Stimulated activated effector memory CD8-positive, alpha-beta T cell treated with anti-CD3 and anti-CD28 coated beads, Interleukin-12 subunit alpha, Interleukin-12 subunit beta, amount 100 ng/mL, for 72 hours (primary cell): ENCODE results near the gene PPWD1.

Experiments used
- ATAC-seq: fragments of 150-1000 bp; cut with Tn5 transposase; 2 replicates; pipeline ENCODE4 v1.10.0; 2021
- DNase-seq, 2 donors: peaks; one replicate each; pipeline ENCODE4 v3.0.0; 2021 to 2022; ENCODE audit warnings: low spot score in 2 of 2
- H3K27ac Mint-ChIP-seq: one replicate; pipeline ENCODE4 v1.8.0; 2022; ENCODE audit warnings: mild to moderate bottlenecking, mixed read lengths
- H3K36me3 Mint-ChIP-seq: one replicate; pipeline ENCODE4 v1.8.0; 2022; ENCODE audit warnings: mild to moderate bottlenecking, mixed read lengths
- H3K4me1 Mint-ChIP-seq: one replicate; pipeline ENCODE4 v1.8.0; 2022; ENCODE audit warnings: mixed read lengths
- H3K4me3 Mint-ChIP-seq: one replicate; pipeline ENCODE4 v1.8.0; 2022; ENCODE audit warnings: mild to moderate bottlenecking, mixed read lengths
- H3K9me3 Mint-ChIP-seq: one replicate; pipeline ENCODE4 v1.8.0; 2022; ENCODE audit warnings: mixed read lengths

Gene PPWD1

DNA sequence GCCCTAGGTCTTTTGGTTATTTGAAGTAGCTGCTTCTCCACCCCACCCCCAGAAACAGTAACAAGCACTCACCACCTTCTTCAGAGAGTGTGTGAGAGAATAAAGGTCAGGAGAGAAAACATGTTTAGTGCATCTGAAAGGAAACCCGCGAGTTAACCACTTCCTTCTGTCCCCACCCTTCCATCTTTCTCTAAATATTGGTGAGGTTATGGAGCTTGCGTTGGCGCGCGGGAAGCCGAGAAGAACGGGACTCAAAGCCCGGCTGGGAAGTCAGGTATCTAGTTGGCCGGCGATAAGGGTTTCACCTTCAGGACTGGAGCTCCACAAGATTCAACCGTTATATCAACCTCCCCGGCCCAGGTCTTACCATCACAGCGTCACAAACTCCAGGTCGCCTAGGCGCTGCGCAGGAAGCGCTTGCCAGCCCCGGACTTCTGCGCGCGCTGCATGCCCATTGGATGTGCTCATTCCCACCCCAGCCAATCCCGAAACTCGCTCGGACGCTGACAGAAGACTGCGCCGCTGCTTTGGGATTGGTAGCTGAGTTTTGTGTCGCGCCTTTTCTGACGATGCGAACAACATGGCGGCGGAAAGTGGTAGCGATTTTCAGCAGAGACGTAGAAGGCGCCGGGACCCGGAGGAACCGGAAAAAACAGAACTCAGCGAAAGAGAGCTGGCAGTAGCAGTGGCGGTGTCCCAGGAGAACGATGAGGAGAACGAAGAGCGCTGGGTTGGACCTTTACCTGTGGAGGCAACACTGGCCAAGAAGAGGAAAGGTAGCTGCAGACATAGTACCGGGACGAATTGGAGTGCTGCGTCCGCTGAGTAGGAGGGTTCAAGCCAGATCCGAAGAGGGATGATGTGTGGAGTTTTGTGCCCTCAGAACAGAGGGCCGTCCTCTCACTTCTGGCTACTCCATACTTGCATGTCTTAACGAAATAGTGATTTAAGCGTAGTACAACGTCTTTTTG, at the start of gene PPWD1, which contains the start of gene CENPK:
Gene PPWD1 (plus strand): TSS at position 566 of the 971 bp plus-strand sequence. CDS start 15 bp downstream, at position 581.
Gene CENPK (minus strand): TSS at position 438 of the 971 bp plus-strand sequence. CDS start 8,261 bp downstream, outside the sequence.
- H3K4me3 Mint-ChIP-seq = peak within 1 kb of the TSS; percentile 91
- peaks cover 66% of the 10 kb centered on the region for H3K36me3 Mint-ChIP-seq
- ATAC-seq (peak; percentile 100), DNase-seq (peak; percentile 81 to 95)
- H3K27ac Mint-ChIP-seq = peak within 1 kb of the TSS; percentile 97
- no peaks in the 10 kb centered on the region for H3K9me3 Mint-ChIP-seq
- H3K4me1 Mint-ChIP-seq = peaks cover 29% of the 10 kb centered on the region

DNA sequence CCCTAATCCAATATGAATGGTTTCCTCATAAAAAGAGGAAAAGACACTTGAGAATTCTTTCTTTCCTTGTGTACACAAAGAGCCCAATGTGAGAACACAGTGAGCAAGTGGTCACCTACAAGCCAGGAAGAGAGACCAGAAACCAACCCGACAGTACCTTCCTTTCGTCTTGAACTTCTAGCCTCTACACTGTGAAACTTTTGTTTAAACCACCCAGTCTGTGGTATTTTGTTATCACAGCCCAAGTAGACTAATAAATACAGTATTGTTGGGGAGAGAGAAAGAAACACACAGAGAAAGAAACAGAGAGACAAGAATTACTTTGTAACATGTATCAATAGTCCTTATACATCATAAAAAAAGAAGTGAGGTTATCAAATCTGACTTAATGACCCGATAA, 37.4 kb upstream of the PPWD1 start:
- DNase-seq (no peak), ATAC-seq (no peak)
- Mint-ChIP-seq H3K36me3 (peaks cover 66% of the 10 kb centered on the region), H3K4me1 (no peaks in the 10 kb centered on the region), H3K9me3 (no peaks in the 10 kb centered on the region), H3K4me3 (no peak overlapping the region), H3K27ac (no peak overlapping the region)

DNA sequence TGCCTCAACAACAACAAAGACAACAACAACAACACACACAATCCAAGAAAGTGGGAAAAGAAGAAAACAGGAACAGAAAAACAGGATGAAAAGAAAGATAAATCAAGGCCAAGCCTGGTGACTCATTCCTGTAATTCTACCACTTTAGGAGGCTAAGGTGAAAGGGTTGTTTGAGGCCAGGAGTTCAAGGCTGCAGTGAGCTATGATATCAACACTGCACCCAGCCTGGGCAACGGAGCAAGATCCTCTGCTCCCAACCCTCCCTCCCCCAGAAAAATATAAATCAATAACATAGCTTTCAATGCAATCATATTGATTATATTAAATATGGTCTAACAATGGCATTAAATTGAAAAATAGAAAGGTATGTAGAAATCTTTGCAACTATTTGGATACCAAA, 32.2 kb upstream of the PPWD1 start:
- H3K4me1 Mint-ChIP-seq = no peaks in the 10 kb centered on the region
- peaks cover 47% of the 10 kb centered on the region for H3K36me3 Mint-ChIP-seq
- H3K4me3 Mint-ChIP-seq = no peak overlapping the region
- DNase-seq = no peak
- ATAC-seq = no peak
- no peak overlapping the region for H3K27ac Mint-ChIP-seq
- H3K9me3 Mint-ChIP-seq = no peaks in the 10 kb centered on the region

- Mint-ChIP-seq H3K4me3 (no peak overlapping the region), H3K9me3 (no peaks in the 10 kb centered on the region), H3K27ac (no peak overlapping the region), H3K4me1 (no peaks in the 10 kb centered on the region), H3K36me3 (peaks cover 62% of the 10 kb centered on the region)
- DNase-seq (no peak), ATAC-seq (no peak)
These were observed 27.5 kb upstream of the PPWD1 start for GRCh38 chr5:65535529-65535987.

GRCh38 chr5:65539827-65540226, 23.3 kb upstream of the PPWD1 start:
- no peaks in the 10 kb centered on the region for H3K4me1 Mint-ChIP-seq
- DNase-seq (no peak), ATAC-seq (no peak)
- H3K36me3 Mint-ChIP-seq = peaks cover 78% of the 10 kb centered on the region
- no peaks in the 10 kb centered on the region for H3K9me3 Mint-ChIP-seq
- H3K27ac Mint-ChIP-seq = no peak overlapping the region
- H3K4me3 Mint-ChIP-seq = no peak overlapping the region

- peaks cover 91% of the 10 kb centered on the region for H3K36me3 Mint-ChIP-seq
- DNase-seq = no peak
These were observed 18.6 kb upstream of the PPWD1 start for GRCh38 chr5:65544473-65544872.

DNA sequence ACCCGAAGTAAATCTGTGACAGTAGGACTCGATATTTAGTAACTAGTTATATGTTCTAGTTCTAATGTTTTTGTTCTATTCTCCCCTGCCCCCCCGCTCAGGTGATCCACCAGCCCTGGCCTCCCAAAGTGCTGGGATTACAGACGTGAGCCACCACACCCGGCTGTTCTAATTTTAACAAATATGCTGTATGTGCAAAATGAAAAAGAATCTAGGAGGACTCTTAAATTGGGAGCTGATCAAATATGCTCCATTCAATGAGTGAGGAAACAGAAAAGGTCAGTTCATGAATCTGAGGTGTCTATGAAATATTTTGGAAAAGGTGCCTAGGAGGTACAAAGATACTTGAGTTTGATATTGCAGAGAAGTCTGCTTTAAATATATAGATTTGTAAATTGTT, 17.0 kb upstream of the PPWD1 start:
- H3K4me1 Mint-ChIP-seq = peaks cover 16% of the 10 kb centered on the region
- no peak for ATAC-seq
- H3K9me3 Mint-ChIP-seq = no peaks in the 10 kb centered on the region
- H3K36me3 Mint-ChIP-seq = peaks cover 97% of the 10 kb centered on the region
- DNase-seq = no peak
- H3K27ac Mint-ChIP-seq = no peak overlapping the region
- H3K4me3 Mint-ChIP-seq = no peak overlapping the region

More at GRCh38 chr5:65544473-65544872, 18.6 kb upstream of the PPWD1 start:
- H3K4me3 Mint-ChIP-seq = no peak overlapping the region
- no peaks in the 10 kb centered on the region for H3K9me3 Mint-ChIP-seq
- H3K4me1 Mint-ChIP-seq = peaks cover 16% of the 10 kb centered on the region
- peak overlapping the region; percentile 33 for H3K27ac Mint-ChIP-seq
- no peak for ATAC-seq

DNA sequence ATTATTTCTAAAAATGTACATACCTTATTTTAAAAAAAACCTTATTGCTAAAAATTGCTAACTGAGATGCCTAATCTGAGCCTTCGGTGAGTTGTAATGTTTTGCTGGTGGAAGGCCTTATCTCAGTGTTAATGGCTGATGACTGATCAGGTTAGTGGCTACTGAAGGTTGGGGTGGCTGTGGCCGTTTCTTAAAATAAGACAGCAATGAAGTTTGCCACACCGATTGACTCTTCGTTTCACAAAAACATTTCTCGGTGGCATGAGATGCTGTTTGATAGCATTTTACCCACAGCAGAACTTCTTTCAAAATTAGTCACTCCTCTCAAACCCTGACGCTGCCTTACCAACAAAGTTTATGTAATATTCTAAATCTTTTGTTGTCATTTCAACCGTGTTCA, 14.8 kb upstream of the PPWD1 start:
- peak overlapping the region; percentile 67 for H3K27ac Mint-ChIP-seq
- no peak overlapping the region for H3K4me3 Mint-ChIP-seq
- DNase-seq = no peak
- peaks cover 16% of the 10 kb centered on the region for H3K4me1 Mint-ChIP-seq
- peaks cover 97% of the 10 kb centered on the region for H3K36me3 Mint-ChIP-seq
- peak; percentile 97 for ATAC-seq
- H3K9me3 Mint-ChIP-seq = no peaks in the 10 kb centered on the region

GRCh38 chr5:65553941-65554340, 9.2 kb upstream of the PPWD1 start:
- Mint-ChIP-seq H3K27ac (no peak overlapping the region), H3K9me3 (no peaks in the 10 kb centered on the region), H3K36me3 (peaks cover 76% of the 10 kb centered on the region), H3K4me1 (peaks cover 8% of the 10 kb centered on the region), H3K4me3 (no peak overlapping the region)
- ATAC-seq (no peak), DNase-seq (no peak)

- DNase-seq (no peak), ATAC-seq (no peak)
- no peaks in the 10 kb centered on the region for H3K9me3 Mint-ChIP-seq
- H3K4me3 Mint-ChIP-seq = no peak overlapping the region
- peaks cover 7% of the 10 kb centered on the region for H3K4me1 Mint-ChIP-seq
- no peak overlapping the region for H3K27ac Mint-ChIP-seq
- H3K36me3 Mint-ChIP-seq = peaks cover 76% of the 10 kb centered on the region
These were observed 7.8 kb upstream of the PPWD1 start for GRCh38 chr5:65555287-65555686.

DNA sequence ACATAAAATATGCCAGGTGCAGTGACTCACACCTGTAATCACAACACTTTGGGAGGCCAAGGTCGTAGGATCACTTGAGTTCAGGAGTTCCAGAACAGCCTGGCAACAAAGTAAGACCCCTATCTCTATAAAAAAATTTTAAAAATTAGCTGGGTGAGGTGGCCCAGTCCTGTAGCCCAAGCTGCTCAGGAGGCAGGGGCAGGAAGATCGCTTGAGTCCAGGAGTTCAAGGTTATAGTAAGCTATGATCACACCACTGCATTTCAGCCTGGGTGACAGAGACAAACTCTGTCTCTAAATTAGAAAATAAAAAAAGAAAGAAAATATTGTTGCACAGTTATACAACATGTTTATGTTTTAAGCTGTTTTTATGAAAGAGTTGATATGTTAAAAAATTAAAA, 6.9 kb upstream of the PPWD1 start:
- H3K4me3 Mint-ChIP-seq = no peak overlapping the region
- peaks cover 7% of the 10 kb centered on the region for H3K4me1 Mint-ChIP-seq
- ATAC-seq (no peak), DNase-seq (no peak)
- H3K9me3 Mint-ChIP-seq = no peaks in the 10 kb centered on the region
- peaks cover 70% of the 10 kb centered on the region for H3K36me3 Mint-ChIP-seq
- H3K27ac Mint-ChIP-seq = no peak overlapping the region

- no peak for DNase-seq
- Mint-ChIP-seq H3K4me1 (peaks cover 7% of the 10 kb centered on the region), H3K9me3 (no peaks in the 10 kb centered on the region), H3K4me3 (no peak overlapping the region), H3K27ac (no peak overlapping the region), H3K36me3 (peaks cover 64% of the 10 kb centered on the region)
- no peak for ATAC-seq
These were observed 6.4 kb upstream of the PPWD1 start for GRCh38 chr5:65556718-65557117.

GRCh38 chr5:65563777-65564176, 681 bp downstream of the PPWD1 start:
- no peak for DNase-seq
- no peak for ATAC-seq
- Mint-ChIP-seq H3K4me1 (peaks cover 29% of the 10 kb centered on the region), H3K9me3 (no peaks in the 10 kb centered on the region), H3K4me3 (peak overlapping the region; percentile 91), H3K27ac (peak overlapping the region; percentile 97), H3K36me3 (peaks cover 64% of the 10 kb centered on the region)

DNA sequence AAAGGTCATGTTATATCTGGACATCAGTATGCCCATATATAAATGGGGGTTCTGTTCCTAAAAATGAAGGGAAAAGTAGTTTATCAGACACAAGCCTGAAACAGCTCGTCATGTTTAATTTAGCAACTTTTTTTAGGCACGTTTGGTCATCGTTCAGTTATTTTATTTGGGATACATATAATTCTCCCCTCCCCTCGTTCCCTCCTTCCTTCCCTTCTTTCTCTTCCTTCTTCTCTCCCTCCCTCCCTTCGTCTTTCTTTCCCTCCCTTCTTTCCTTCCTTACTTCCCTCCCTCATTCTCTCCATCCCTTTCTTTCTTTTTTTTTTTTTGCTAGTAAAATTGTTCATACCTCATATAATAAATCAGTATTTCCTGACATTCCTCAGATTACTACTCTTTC, 3.4 kb downstream of the PPWD1 start:
- Mint-ChIP-seq H3K27ac (no peak overlapping the region), H3K36me3 (peaks cover 69% of the 10 kb centered on the region), H3K9me3 (no peaks in the 10 kb centered on the region), H3K4me1 (peaks cover 29% of the 10 kb centered on the region), H3K4me3 (no peak overlapping the region)
- DNase-seq (no peak), ATAC-seq (no peak)

DNA sequence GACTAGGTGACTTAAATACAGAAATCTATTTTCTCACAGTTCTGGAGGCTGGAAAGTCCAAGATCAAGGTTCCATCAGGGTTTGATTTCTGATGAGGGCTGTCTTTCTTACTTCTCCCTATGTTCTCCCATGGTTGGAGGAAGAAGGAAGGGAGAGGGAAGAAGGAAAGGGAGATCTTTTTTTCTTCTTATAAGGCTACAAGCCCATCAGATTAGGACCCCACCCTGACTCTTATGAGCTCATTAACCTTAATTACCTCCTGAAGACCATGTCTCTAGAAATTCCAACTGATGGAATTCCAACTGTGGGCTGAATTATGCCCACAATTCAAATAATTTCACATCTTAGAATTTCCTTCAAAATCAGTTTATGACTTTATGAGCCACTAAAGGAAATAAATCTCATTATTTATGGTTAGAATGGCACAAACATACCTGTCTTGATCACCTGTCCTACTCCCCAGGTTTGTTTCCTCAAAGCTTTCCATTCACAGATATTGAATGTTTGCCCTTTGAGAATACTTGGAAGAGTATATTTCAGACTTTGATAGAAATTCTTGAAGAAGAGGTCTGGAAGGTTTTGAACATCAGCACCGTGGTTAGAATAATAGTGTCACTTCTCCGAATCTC, 7.6 kb downstream of the PPWD1 start:
- Mint-ChIP-seq H3K27ac (no peak overlapping the region), H3K36me3 (peaks cover 91% of the 10 kb centered on the region), H3K4me1 (peaks cover 9% of the 10 kb centered on the region), H3K9me3 (no peaks in the 10 kb centered on the region), H3K4me3 (no peak overlapping the region)
- ATAC-seq = no peak
- no peak for DNase-seq
